K562 (cell line): ENCODE data around the gene OR2Z1. TPM values are rescaled to one million over a fixed set of nuclear protein-coding genes. Genes with fewer than 3 reads are reported as not detected.

Source experiments
- ATF1 ChIP-seq, 2 experiments: fragments of 450-650 bp in 1 of 2; IDR thresholded peaks; 2 replicates each; pipeline ENCODE4 v1.6.1; 2016; ENCODE audit warnings: missing compliant biosample characterization in 1 of 2, missing genetic modification characterization in 1 of 2
- EGR1 ChIP-seq: fragments of 450-650 bp; conservative IDR thresholded peaks from 2 replicates; pipeline ENCODE4 v1.6.1; 2017; ENCODE audit warnings: mild to moderate bottlenecking
- L3MBTL2 ChIP-seq: fragments of 450-650 bp; IDR thresholded peaks from 2 replicates; pipeline ENCODE4 v1.6.1; 2016; ENCODE audit warnings: mild to moderate bottlenecking, moderate library complexity
- NRF1 ChIP-seq, 2 experiments: fragments of 450-650 bp; IDR thresholded peaks in 1 of 2; conservative IDR thresholded peaks in 1 of 2; 2 replicates each; pipeline ENCODE4 v1.6.1; 2014; ENCODE audit warnings: mild to moderate bottlenecking in 2 of 2
- RBFOX2 ChIP-seq: fragments of 200-400 bp; formaldehyde crosslinking; IDR thresholded peaks from 2 replicates; pipeline ENCODE4 v1.6.1; 2017; ENCODE audit warnings: low read depth, mild to moderate bottlenecking, low read length, moderate library complexity
- SAFB ChIP-seq: fragments of 200-400 bp; formaldehyde crosslinking; IDR thresholded peaks from 2 replicates; pipeline ENCODE4 v1.6.1; 2017; ENCODE audit warnings: low read depth, low read length, borderline replicate concordance
- SNRNP70 ChIP-seq: fragments of 200-400 bp; formaldehyde crosslinking; optimal IDR thresholded peaks from 2 replicates; pipeline ENCODE3; 2017; ENCODE audit warnings: low read depth, low read length
- ZBTB7A ChIP-seq: IDR thresholded peaks from 2 replicates; pipeline ENCODE4 v1.6.1; 2011; ENCODE audit warnings: low read depth, mild to moderate bottlenecking, low read length, moderate library complexity, borderline replicate concordance; ENCODE audit not compliant: control insufficient read depth
- ZNF121 ChIP-seq: sonication (generic); formaldehyde crosslinking; conservative IDR thresholded peaks from 2 replicates; pipeline ENCODE4 v1.8.0; 2022; ENCODE audit warnings: missing genetic modification reagents
- polyA plus RNA-seq, 8 experiments: library from polyadenylated mRNA; depleted of rRNA in 4 of 8; stranded (reverse) in 5 of 8; unstranded in 3 of 8; fragments of >200 nt; fragmentation: Nextera tagmentation in 2 of 8; fragmentation: Illumina TruSeq in 1 of 8; extraction: Ambion mirVana in 2 of 8; extraction: Trizol in 1 of 8; gene quantifications; 2 replicates each; pipeline versions ENCODE4 v1.2.1 to v1.2.3, GENCODE V29; 2011 to 2014; ENCODE audit warnings: inconsistent platforms in 1 of 8, missing spikeins in 1 of 8
- total RNA-seq, 7 experiments: library from RNA; depleted of rRNA in 6 of 7; stranded (reverse); fragments of >200 nt in 6 of 7; fragmentation: Illumina TruSeq in 2 of 7; extraction: Trizol in 2 of 7; gene quantifications; 2 replicates each; pipeline versions ENCODE4 v1.2.1 to v1.2.3, GENCODE V29; 2011 to 2021; ENCODE audit warnings: low replicate concordance in 1 of 7
- TF ChIP-seq, protein P1 (sequence below): fragments of 450-650 bp; IDR thresholded peaks from 2 replicates; pipeline ENCODE4 v1.6.1; 2016
- TF ChIP-seq, protein P2 (sequence below), 2 experiments: fragments of 450-650 bp; formaldehyde crosslinking in 1 of 2; IDR thresholded peaks; 2 replicates each; pipeline versions ENCODE4 v1.4.0 to v1.6.1; 2014 to 2020; ENCODE audit warnings: mild to moderate bottlenecking in 2 of 2, borderline replicate concordance in 1 of 2, low read depth in 1 of 2

The OR2Z1 gene
- total and polyA plus RNA-seq, 9 of the 15 experiments (the other 6 are each of a cell fraction or from before 2014, with no cell fraction given) = 0.13 TPM; not detected in 8

DNA sequence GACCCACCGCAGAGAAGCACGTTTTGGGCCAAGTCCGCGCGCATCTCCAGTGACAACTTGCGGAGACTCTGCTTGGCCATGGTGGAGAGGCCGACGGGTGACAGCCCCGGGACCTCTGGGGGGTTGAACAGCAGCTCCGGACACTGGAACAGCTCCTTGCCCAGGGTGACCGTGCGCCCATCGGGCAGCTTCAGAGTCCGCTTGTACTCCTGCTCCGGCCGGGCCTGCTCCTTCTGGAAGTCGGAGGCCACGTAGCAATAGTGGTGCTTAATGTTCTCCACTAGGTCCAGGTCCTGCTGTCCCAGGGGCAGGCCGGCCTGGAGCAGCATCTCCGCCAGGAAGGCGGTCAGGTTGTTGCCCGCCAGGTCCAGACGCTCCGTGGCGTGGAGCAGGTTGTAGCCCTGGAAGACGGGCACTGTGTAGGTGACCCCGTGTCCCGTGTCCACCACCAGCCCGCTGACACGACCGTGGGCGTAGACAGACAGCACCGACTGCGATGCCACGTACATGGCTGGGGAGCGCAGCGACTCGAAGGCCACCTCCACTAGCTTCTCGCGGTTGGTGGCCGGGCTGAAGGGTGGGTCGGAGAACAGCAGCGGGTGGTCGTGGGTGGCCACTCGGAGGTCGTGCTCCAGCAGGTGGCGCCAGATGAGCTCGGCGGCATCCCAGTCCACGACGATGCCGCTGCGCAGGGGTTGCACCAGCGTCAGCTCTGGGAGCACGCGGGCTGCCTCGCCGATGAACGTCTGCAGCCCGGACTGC, 23.6 kb upstream of the OR2Z1 start (continued):
- TF ChIP-seq, protein P1, sequence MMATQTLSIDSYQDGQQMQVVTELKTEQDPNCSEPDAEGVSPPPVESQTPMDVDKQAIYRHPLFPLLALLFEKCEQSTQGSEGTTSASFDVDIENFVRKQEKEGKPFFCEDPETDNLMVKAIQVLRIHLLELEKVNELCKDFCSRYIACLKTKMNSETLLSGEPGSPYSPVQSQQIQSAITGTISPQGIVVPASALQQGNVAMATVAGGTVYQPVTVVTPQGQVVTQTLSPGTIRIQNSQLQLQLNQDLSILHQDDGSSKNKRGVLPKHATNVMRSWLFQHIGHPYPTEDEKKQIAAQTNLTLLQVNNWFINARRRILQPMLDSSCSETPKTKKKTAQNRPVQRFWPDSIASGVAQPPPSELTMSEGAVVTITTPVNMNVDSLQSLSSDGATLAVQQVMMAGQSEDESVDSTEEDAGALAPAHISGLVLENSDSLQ = no peak
- TF ChIP-seq, protein P2, sequence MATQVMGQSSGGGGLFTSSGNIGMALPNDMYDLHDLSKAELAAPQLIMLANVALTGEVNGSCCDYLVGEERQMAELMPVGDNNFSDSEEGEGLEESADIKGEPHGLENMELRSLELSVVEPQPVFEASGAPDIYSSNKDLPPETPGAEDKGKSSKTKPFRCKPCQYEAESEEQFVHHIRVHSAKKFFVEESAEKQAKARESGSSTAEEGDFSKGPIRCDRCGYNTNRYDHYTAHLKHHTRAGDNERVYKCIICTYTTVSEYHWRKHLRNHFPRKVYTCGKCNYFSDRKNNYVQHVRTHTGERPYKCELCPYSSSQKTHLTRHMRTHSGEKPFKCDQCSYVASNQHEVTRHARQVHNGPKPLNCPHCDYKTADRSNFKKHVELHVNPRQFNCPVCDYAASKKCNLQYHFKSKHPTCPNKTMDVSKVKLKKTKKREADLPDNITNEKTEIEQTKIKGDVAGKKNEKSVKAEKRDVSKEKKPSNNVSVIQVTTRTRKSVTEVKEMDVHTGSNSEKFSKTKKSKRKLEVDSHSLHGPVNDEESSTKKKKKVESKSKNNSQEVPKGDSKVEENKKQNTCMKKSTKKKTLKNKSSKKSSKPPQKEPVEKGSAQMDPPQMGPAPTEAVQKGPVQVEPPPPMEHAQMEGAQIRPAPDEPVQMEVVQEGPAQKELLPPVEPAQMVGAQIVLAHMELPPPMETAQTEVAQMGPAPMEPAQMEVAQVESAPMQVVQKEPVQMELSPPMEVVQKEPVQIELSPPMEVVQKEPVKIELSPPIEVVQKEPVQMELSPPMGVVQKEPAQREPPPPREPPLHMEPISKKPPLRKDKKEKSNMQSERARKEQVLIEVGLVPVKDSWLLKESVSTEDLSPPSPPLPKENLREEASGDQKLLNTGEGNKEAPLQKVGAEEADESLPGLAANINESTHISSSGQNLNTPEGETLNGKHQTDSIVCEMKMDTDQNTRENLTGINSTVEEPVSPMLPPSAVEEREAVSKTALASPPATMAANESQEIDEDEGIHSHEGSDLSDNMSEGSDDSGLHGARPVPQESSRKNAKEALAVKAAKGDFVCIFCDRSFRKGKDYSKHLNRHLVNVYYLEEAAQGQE (IDR thresholded peaks at IDR 0.05; ENCODE audit: borderline replicate concordance) = peak; percentile 66; the same call in 1 of the 2 replicates
- TF ChIP-seq, protein P2 (CRISPR knock-in tag; IDR thresholded peaks at IDR 0.05; ENCODE audit: low read depth) = no peak
- peak; percentile 51 for TF ChIP-seq EGR1
- no peak for TF ChIP-seq SNRNP70
- TF ChIP-seq ZNF121 (CRISPR knock-in tag) = no peak
- TF ChIP-seq SAFB = peak; percentile 60; the same call in 1 of the 2 replicates
- 0 out of 2 replicates have a peak, but pooled peaks have one; percentile 16 for TF ChIP-seq RBFOX2
- peak; percentile 80 for TF ChIP-seq L3MBTL2
- peak; percentile 66 to 75 for TF ChIP-seq NRF1 (conservative IDR thresholded peaks at IDR 0.05 in 1 of 2, IDR thresholded peaks at IDR 0.05 in 1 of 2)
- TF ChIP-seq ATF1 (CRISPR knock-in tag; IDR thresholded peaks at IDR 0.05) = no peak
- 0 out of 2 replicates have a peak, but pooled peaks have one; percentile 15 for TF ChIP-seq ATF1 (tag; IDR thresholded peaks at IDR 0.05)
- TF ChIP-seq ZBTB7A = peak; percentile 66; the same call in 1 of the 2 replicates
